NCI-H748 treated with DMSO at 0.1 percent for 48 hours (cell line): ENCODE results near the gene LHPP.

Source experiments
- DNase-seq: peaks from one replicate; lab custom pipeline; 2025; lab: John Stamatoyannopoulos, UW

LHPP gene

GRCh38 chr10:124496620-124497019, 35.0 kb downstream of the LHPP start:
- DNase-seq = no peak

GRCh38 chr10:124497196-124497881, 35.7 kb downstream of the LHPP start:
- DNase-seq = no peak

GRCh38 chr10:124498056-124498455, 36.4 kb downstream of the LHPP start:
- DNase-seq = no peak

GRCh38 chr10:124500757-124501156, 39.1 kb downstream of the LHPP start:
- no peak for DNase-seq

- DNase-seq = no peak
Observed at GRCh38 chr10:124504711-124505110, 43.1 kb downstream of the LHPP start.

- no peak for DNase-seq
Observed at GRCh38 chr10:124505279-124505678, 43.7 kb downstream of the LHPP start.

- no peak for DNase-seq
Observed at GRCh38 chr10:124508070-124508667, 46.5 kb downstream of the LHPP start.

GRCh38 chr10:124508907-124509454, 47.4 kb downstream of the LHPP start:
- DNase-seq = no peak

GRCh38 chr10:124509880-124510632, 48.4 kb downstream of the LHPP start:
- DNase-seq = no peak

- DNase-seq = no peak
Observed at GRCh38 chr10:124510759-124511158, 49.1 kb downstream of the LHPP start.

GRCh38 chr10:124511205-124512039, 49.8 kb downstream of the LHPP start:
- no peak for DNase-seq

GRCh38 chr10:124512040-124512428, 50.4 kb downstream of the LHPP start:
- DNase-seq = no peak

- DNase-seq = no peak
Observed at GRCh38 chr10:124512600-124512999, 51.0 kb downstream of the LHPP start.

GRCh38 chr10:124515244-124515970, 53.8 kb downstream of the LHPP start:
- DNase-seq = no peak

GRCh38 chr10:124516181-124516580, 54.6 kb downstream of the LHPP start:
- DNase-seq = no peak

GRCh38 chr10:124516746-124517397, 55.2 kb downstream of the LHPP start:
- DNase-seq = no peak

GRCh38 chr10:124517461-124517860, 55.8 kb downstream of the LHPP start:
- no peak for DNase-seq

- no peak for DNase-seq
Observed at GRCh38 chr10:124517931-124518330, 56.3 kb downstream of the LHPP start.

GRCh38 chr10:124518366-124518765, 56.7 kb downstream of the LHPP start:
- DNase-seq = no peak

- no peak for DNase-seq
Observed at GRCh38 chr10:124520558-124521428, 59.2 kb downstream of the LHPP start.
